Bronchial epithelial cell (primary cell): ENCODE results near the gene IGF1R. TPM values are rescaled to one million over a fixed set of nuclear protein-coding genes. Genes with fewer than 3 reads are reported as not detected.
A peak's percentile ranks its signal among the peaks of the same experiment; 100 is the strongest.

ENCODE experiments used
- DNase-seq: peaks from one replicate; pipeline ENCODE4 v3.0.0-alpha.2; 2010; ENCODE audit warnings: low read depth
- FAIRE-seq: peaks from 2 replicates; lab custom pipeline; 2011; peaks lifted over from hg19 to GRCh38; lab: Jason Lieb, UNC
- H3K27me3 ChIP-seq: 2 replicates; pipeline ENCODE4 v1.5.1; 2011; ENCODE audit warnings: low read length; ENCODE audit not compliant: control insufficient read depth, insufficient read depth
- H3K36me3 ChIP-seq: 2 replicates; pipeline ENCODE4 v1.5.1; 2011; ENCODE audit warnings: low read length; ENCODE audit not compliant: control insufficient read depth, insufficient read depth
- H3K4me3 ChIP-seq: 2 replicates; pipeline ENCODE4 v1.5.1; 2011; ENCODE audit warnings: mild to moderate bottlenecking, low read depth, low read length, control low read depth
- CTCF ChIP-seq: IDR thresholded peaks from 2 replicates; pipeline ENCODE4 v1.5.1; 2011; ENCODE audit warnings: mild to moderate bottlenecking, moderate library complexity, low read length, control low read depth, inconsistent platforms; ENCODE audit not compliant: insufficient read depth, severe bottlenecking
- total RNA-seq: library from RNA; depleted of rRNA; stranded (reverse); fragments of >200 nt; gene quantifications from 2 replicates; pipeline ENCODE4 v1.2.1, GENCODE V29; 2014

Gene IGF1R
- 23.2 and 39.5 TPM in 2 replicates for total RNA-seq

GRCh38 chr15:98647774-98648653 is at the start of gene IGF1R:
Gene IGF1R, plus strand, starts transcription at chr15:98648539. Its CDS starts 1,043 bp downstream, at chr15:98649582.
- Histone ChIP-seq H3K27me3 (no peaks in the 10 kb centered on the region), H3K36me3 (no peaks in the 10 kb centered on the region), H3K4me3 (peak within 1 kb of the TSS; percentile 87)
- DNase-seq: peak; percentile 65
- TF ChIP-seq CTCF: no peak
- FAIRE-seq: no peak

GRCh38 chr15:98599909-98600691 is 48.2 kb upstream of the IGF1R start:
- H3K4me3 ChIP-seq: peak overlapping the region; percentile 53
- DNase-seq: peak; percentile 51
- no peaks in the 10 kb centered on the region for H3K27me3 ChIP-seq
- TF ChIP-seq CTCF: no peak
- no peak for FAIRE-seq
- H3K36me3 ChIP-seq: no peaks in the 10 kb centered on the region

GRCh38 chr15:98604983-98605382 is 43.4 kb upstream of the IGF1R start:
- no peak for TF ChIP-seq CTCF
- no peak for FAIRE-seq
- no peak for DNase-seq
- no peaks in the 10 kb centered on the region for H3K27me3 ChIP-seq
- H3K4me3 ChIP-seq: no peak overlapping the region
- no peaks in the 10 kb centered on the region for H3K36me3 ChIP-seq

- DNase-seq: peak; percentile 64
- no peak for TF ChIP-seq CTCF
- peak; percentile 13 for FAIRE-seq
- Histone ChIP-seq H3K4me3 (no peak overlapping the region), H3K27me3 (no peaks in the 10 kb centered on the region), H3K36me3 (no peaks in the 10 kb centered on the region)
These were observed 39.0 kb upstream of the IGF1R start for GRCh38 chr15:98609144-98609852.

- FAIRE-seq (no peak), DNase-seq (peak; percentile 10)
- no peak for TF ChIP-seq CTCF
These were observed 37.3 kb upstream of the IGF1R start for GRCh38 chr15:98610991-98611390.

More at GRCh38 chr15:98610991-98611390, 37.3 kb upstream of the IGF1R start:
- Histone ChIP-seq H3K36me3 (no peaks in the 10 kb centered on the region), H3K27me3 (no peaks in the 10 kb centered on the region), H3K4me3 (no peak overlapping the region)
